Neural cell (in vitro differentiated cells): ENCODE measurements around the gene VAV2. TPM values are rescaled to one million over a fixed set of nuclear protein-coding genes. Genes with fewer than 3 reads are reported as not detected.

Source experiments
- H2AFZ ChIP-seq: fragments of 200-600, 300-800 bp; sonication (generic), shearing (Covaris generic); 2 replicates; pipeline ENCODE4 v1.6.0; 2014; ENCODE audit warnings: low read depth, mild to moderate bottlenecking, antibody characterized with exemption, low read length, moderate library complexity
- H3F3A ChIP-seq: fragments of 200-600 bp; shearing (Covaris generic); 2 replicates; pipeline ENCODE4 v1.6.1; 2016; ENCODE audit warnings: mild to moderate bottlenecking, moderate library complexity, mixed read lengths, antibody characterized with exemption, low read length; ENCODE audit not compliant: insufficient read depth, poor library complexity, severe bottlenecking
- H3K27ac ChIP-seq: fragments of 200-600, 300-800 bp; sonication (generic), shearing (Covaris generic); 2 replicates; pipeline ENCODE4 v1.5.1; 2014; ENCODE audit warnings: mild to moderate bottlenecking, low read length, moderate library complexity
- H3K27me3 ChIP-seq: fragments of 300-800, 200-600 bp; sonication (generic), shearing (Covaris generic); 2 replicates; pipeline ENCODE4 v1.6.0; 2014; ENCODE audit warnings: mild to moderate bottlenecking, low read depth, low read length, moderate library complexity; ENCODE audit not compliant: insufficient read depth
- H3K36me3 ChIP-seq: fragments of 300-800, 200-600 bp; sonication (generic), shearing (Covaris generic); 2 replicates; pipeline ENCODE4 v1.5.1; 2014; ENCODE audit warnings: mild to moderate bottlenecking, antibody characterized with exemption, low read length, moderate library complexity; ENCODE audit not compliant: insufficient read depth
- H3K4me2 ChIP-seq: fragments of 300-800, 200-600 bp; sonication (generic), shearing (Covaris generic); 2 replicates; pipeline ENCODE4 v1.6.0; 2014; ENCODE audit warnings: mild to moderate bottlenecking, low read length
- H3K4me3 ChIP-seq: fragments of 300-800, 200-600 bp; sonication (generic), shearing (Covaris generic); 2 replicates; pipeline ENCODE4 v1.5.1; 2014; ENCODE audit warnings: mild to moderate bottlenecking, low read length, moderate library complexity
- H3K79me2 ChIP-seq: fragments of 200-600 bp; shearing (Covaris generic); replicated peaks from 2 replicates; pipeline ENCODE4 v1.6.0; 2014; ENCODE audit warnings: mild to moderate bottlenecking, low read length, moderate library complexity; ENCODE audit not compliant: insufficient read depth
- H3K9ac ChIP-seq: fragments of 300-800, 200-600 bp; sonication (generic), shearing (Covaris generic); 2 replicates; pipeline ENCODE4 v1.6.1; 2016; ENCODE audit warnings: mild to moderate bottlenecking, low read length, mixed read lengths
- H3K9me2 ChIP-seq: fragments of 200-600 bp; shearing (Covaris generic); 2 replicates; pipeline ENCODE4 v1.6.1; 2016; ENCODE audit warnings: mild to moderate bottlenecking, low read length, mixed read lengths; ENCODE audit not compliant: insufficient read depth
- H3K9me3 ChIP-seq: fragments of 200-600, 300-800 bp; sonication (generic), shearing (Covaris generic); 2 replicates; pipeline ENCODE4 v1.6.1; 2016; ENCODE audit warnings: mild to moderate bottlenecking, mixed run types, low read length, moderate library complexity, mixed read lengths
- H4K20me1 ChIP-seq: fragments of 200-600 bp; shearing (Covaris generic); 2 replicates; pipeline ENCODE4 v1.6.1; 2016; ENCODE audit warnings: mild to moderate bottlenecking, mixed run types; ENCODE audit not compliant: insufficient read depth
- CTCF ChIP-seq: fragments of 450-650 bp; IDR thresholded peaks from 2 replicates; pipeline ENCODE4 v1.5.1; 2014; ENCODE audit warnings: antibody characterized with exemption, mild to moderate bottlenecking, moderate library complexity; ENCODE audit not compliant: poor library complexity, severe bottlenecking
- EP300 ChIP-seq: fragments of 450-650 bp; conservative IDR thresholded peaks from 2 replicates; pipeline ENCODE4 v1.6.1; 2014; ENCODE audit warnings: antibody characterized with exemption, mild to moderate bottlenecking, moderate library complexity; ENCODE audit not compliant: poor library complexity, severe bottlenecking
- EZH2 ChIP-seq: fragments of 200-600, 300-800 bp; shearing (Covaris generic), sonication (generic); IDR thresholded peaks from 2 replicates; pipeline ENCODE4 v1.6.1; 2014; ENCODE audit warnings: antibody characterized with exemption, low read length, borderline replicate concordance, mild to moderate bottlenecking; ENCODE audit not compliant: insufficient read depth, poor library complexity, severe bottlenecking
- MXI1 ChIP-seq: fragments of 450-650 bp; conservative IDR thresholded peaks from 2 replicates; pipeline ENCODE4 v1.6.1; 2014; ENCODE audit warnings: antibody characterized with exemption, mild to moderate bottlenecking; ENCODE audit not compliant: poor library complexity, severe bottlenecking
- POLR2AphosphoS5 ChIP-seq: IDR thresholded peaks from 2 replicates; pipeline ENCODE4 v1.6.1; 2012
- RAD21 ChIP-seq: fragments of 450-650 bp; conservative IDR thresholded peaks from 2 replicates; pipeline ENCODE4 v1.6.1; 2014; ENCODE audit warnings: antibody characterized with exemption, mild to moderate bottlenecking, moderate library complexity
- SMC3 ChIP-seq: fragments of 450-650 bp; conservative IDR thresholded peaks from 2 replicates; pipeline ENCODE4 v1.6.1; 2014; ENCODE audit warnings: antibody characterized with exemption, mild to moderate bottlenecking, moderate library complexity; ENCODE audit not compliant: poor library complexity
- TAF1 ChIP-seq: IDR thresholded peaks from 2 replicates; pipeline ENCODE4 v1.6.1; 2012; ENCODE audit warnings: low read depth
- polyA plus RNA-seq: library from polyadenylated mRNA; depleted of rRNA; stranded (reverse); fragments of >200 nt; gene quantifications from 2 replicates; pipeline ENCODE4 v1.2.3, GENCODE V29; 2014
- TF ChIP-seq, protein P1 (sequence below): IDR thresholded peaks from 2 replicates; pipeline ENCODE4 v1.6.1; 2012; ENCODE audit warnings: borderline replicate concordance

The VAV2 gene
- polyA plus RNA-seq, 1 donor from 2014 or later = 35.2 TPM

DNA sequence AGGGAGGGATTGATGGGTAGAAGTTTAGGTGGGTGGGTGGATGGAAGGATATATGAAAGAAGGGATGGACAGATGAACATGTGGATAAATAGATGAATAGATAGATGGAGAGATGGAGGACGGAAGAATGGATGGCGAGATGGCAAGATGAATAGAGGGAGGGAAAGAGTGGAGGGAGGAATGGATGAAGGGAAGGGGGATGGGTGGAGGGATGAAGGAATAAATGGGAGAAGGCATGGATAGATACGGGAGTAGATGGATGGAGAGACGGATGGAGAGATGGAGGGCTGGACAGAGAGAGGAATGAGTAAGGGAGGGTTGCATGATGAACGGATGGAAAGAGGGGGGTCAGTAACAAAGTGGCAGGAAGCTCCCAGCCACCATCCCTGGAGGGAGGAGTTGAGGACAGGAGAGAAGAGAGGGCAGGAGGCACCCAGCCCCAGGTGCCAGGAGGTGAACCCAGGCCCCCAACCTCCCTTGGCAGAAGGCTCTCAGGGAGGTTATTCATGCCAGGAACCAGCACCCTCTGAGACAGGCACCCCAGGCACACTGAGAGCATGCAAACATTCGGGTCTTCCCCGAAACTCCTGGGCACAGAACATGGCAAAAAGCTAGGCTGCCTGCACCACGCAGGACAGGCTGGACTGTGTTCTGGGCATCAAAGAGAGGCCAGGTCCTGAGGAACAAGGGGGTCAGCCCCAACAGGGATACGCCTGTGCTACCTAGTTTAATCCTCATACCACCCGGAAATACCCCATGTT lies 263.1 kb downstream of the VAV2 start:
- no peaks in the 10 kb centered on the region for H4K20me1 ChIP-seq
- H3K9me2 ChIP-seq = no peaks in the 10 kb centered on the region
- no peak overlapping the region for H3K9ac ChIP-seq
- H3K4me3 ChIP-seq = no peak overlapping the region
- H3K4me2 ChIP-seq = no peak overlapping the region
- no peaks in the 10 kb centered on the region for H3K27me3 ChIP-seq
- no peak overlapping the region for H3K27ac ChIP-seq
- H3K36me3 ChIP-seq = no peaks in the 10 kb centered on the region
- no peak overlapping the region for H2AFZ ChIP-seq
- H3K9me3 ChIP-seq = no peaks in the 10 kb centered on the region
- TF ChIP-seq POLR2AphosphoS5 (no peak), EZH2 (no peak), SMC3 (no peak)
- no peaks in the 10 kb centered on the region for H3K79me2 ChIP-seq
- no peaks in the 10 kb centered on the region for H3F3A ChIP-seq

- Histone ChIP-seq H3K27ac (no peak overlapping the region), H3K9me3 (no peaks in the 10 kb centered on the region), H4K20me1 (no peaks in the 10 kb centered on the region), H3K79me2 (no peaks in the 10 kb centered on the region), H2AFZ (no peak overlapping the region), H3K4me2 (no peak overlapping the region), H3K9ac (no peak overlapping the region), H3K36me3 (no peaks in the 10 kb centered on the region), H3F3A (no peaks in the 10 kb centered on the region), H3K9me2 (no peaks in the 10 kb centered on the region), H3K4me3 (no peak overlapping the region), H3K27me3 (no peaks in the 10 kb centered on the region)
- TF ChIP-seq SMC3 = no peak
- no peak for TF ChIP-seq RAD21
- TF ChIP-seq EP300 = no peak
- TF ChIP-seq CTCF = no peak
- TF ChIP-seq TAF1 = no peak
- TF ChIP-seq EZH2 = no peak
- no peak for TF ChIP-seq POLR2AphosphoS5
- TF ChIP-seq, protein P1, sequence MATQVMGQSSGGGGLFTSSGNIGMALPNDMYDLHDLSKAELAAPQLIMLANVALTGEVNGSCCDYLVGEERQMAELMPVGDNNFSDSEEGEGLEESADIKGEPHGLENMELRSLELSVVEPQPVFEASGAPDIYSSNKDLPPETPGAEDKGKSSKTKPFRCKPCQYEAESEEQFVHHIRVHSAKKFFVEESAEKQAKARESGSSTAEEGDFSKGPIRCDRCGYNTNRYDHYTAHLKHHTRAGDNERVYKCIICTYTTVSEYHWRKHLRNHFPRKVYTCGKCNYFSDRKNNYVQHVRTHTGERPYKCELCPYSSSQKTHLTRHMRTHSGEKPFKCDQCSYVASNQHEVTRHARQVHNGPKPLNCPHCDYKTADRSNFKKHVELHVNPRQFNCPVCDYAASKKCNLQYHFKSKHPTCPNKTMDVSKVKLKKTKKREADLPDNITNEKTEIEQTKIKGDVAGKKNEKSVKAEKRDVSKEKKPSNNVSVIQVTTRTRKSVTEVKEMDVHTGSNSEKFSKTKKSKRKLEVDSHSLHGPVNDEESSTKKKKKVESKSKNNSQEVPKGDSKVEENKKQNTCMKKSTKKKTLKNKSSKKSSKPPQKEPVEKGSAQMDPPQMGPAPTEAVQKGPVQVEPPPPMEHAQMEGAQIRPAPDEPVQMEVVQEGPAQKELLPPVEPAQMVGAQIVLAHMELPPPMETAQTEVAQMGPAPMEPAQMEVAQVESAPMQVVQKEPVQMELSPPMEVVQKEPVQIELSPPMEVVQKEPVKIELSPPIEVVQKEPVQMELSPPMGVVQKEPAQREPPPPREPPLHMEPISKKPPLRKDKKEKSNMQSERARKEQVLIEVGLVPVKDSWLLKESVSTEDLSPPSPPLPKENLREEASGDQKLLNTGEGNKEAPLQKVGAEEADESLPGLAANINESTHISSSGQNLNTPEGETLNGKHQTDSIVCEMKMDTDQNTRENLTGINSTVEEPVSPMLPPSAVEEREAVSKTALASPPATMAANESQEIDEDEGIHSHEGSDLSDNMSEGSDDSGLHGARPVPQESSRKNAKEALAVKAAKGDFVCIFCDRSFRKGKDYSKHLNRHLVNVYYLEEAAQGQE = no peak
- no peak for TF ChIP-seq MXI1
These were observed 264.2 kb downstream of the VAV2 start for GRCh38 chr9:133727876-133728441.
